HG03045 (cell line): ENCODE results near the gene ACAN.

ENCODE experiments used
- ATAC-seq: cut with Tn5 transposase; IDR thresholded peaks from one replicate; pipeline ENCODE4 v1.9.1; 2021; ENCODE audit warnings: mild to moderate bottlenecking, moderate library complexity; ENCODE audit not compliant: unreplicated experiment

ACAN gene

DNA sequence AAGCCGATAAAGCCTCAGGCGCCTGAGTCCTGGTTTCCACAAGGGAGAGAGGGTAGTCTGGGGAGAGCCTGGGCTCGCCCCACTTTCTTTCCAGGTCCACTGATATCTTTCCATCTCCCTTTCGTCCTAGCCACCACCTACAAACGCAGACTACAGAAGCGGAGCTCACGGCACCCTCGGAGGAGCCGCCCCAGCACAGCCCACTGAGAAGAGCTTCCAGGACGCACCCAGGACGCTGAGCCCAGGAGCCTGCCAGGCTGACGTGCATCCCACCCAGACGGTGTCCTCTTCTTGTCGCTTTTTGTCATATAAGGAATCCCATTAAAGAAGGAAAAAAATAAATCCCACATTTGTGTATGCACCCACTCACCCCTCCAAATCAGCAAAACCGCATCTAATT is 71.0 kb downstream of the ACAN start:
- ATAC-seq: no peak

- ATAC-seq: no peak
Observed at GRCh38 chr15:88874684-88875083, 71.4 kb downstream of the ACAN start.

- ATAC-seq: no peak
Observed at GRCh38 chr15:88876573-88876972, 73.3 kb downstream of the ACAN start.

DNA sequence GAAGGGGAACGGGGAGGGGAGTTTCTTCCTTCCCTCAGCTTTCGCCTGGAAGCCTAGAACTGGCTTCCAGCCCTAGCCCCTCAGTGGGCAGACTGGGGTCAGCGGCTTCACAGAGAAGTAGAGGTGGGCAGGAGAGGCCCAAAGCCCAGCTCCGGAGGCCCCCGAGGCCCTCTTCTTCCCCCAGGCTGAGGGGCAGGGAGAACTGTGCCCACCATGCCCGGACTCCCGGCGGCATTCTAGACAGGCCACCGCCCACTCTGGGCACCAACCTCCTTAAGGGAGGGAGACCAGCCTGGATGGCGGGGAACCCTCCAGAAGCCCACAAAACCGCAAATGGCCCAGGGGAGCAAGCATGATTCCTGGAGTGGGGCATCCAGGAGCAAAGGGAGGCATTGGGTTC is 74.2 kb downstream of the ACAN start:
- no peak for ATAC-seq

GRCh38 chr15:88877906-88878305 is 74.7 kb downstream of the ACAN start:
- ATAC-seq: no peak

GRCh38 chr15:88878720-88879184 is 75.5 kb downstream of the ACAN start:
- ATAC-seq: no peak

DNA sequence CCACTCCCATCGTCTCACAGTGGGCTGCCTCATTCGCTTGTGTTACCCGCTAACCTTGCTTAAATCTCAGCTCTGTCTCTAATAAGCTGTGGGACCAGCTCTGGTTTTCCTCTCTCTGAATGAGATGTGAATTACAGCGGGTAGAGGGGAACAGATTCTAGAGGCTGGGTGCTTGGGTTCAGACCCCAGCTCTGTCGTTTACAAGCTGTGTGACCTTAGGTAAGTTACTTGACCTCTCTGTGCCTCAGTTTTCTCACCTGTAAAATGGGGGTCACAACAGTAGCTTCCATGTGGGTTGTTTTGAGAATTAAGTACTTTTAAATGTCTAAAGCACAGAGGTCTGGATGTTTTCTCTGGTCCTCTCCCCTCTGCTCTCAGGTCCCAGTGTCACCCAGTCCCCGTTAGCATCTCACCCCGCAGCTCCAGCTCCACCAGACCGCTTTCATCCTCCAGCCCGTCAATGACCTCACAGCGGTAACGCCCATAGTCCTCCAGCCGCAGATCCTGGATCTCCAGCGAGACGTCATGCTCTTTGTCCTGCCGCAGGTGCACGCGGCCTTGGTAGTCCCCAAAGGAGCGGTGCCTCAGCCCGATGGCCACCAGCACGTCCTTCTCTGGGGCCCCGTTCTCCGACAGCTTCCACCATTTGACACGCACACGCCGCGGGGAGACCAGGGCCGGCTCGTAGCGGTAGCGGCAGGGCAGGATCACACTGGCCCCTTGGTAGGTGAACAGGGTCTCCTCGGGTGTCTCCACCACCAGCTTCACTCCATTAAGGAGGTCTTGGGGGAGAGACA is 77.9 kb downstream of the ACAN start:
- no peak for ATAC-seq

DNA sequence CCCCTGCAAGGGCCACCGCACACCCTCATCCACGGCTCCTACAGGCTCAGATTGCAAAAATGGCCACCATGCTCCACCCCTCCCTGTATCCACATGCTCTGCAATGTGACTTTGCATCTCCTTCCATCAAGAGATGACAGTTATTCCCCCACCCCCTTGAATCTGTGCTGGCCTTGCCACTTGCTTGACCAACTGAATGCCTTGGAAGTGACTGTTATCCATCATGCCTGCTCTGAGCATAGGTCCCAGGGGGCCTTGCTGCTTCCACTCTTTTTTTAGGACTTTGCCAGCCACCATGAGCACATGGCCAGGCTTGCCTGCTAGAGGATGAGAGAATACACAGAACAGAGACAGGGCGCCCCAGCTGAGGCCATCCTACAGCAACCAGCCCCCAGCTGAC is 78.5 kb downstream of the ACAN start:
- ATAC-seq: no peak

DNA sequence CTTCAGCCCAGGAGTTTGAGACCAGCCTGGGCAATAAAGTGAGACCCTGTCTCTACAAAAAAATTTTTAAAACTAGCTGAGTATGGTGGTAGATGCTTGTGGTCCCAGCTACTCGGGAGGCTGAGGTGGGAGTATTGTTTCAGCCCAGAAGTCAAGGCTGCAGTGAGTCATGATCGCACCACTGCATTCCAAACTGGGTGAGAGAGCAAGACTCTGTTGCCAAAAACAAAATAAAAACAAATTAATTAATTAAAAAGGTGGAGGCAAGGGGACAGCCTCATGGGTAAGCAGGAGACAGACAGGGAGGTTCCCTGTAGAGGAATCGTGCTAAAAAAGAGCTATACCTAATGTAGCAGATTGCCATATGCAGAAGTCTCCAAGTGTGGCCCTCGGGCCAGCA is 79.5 kb downstream of the ACAN start:
- no peak for ATAC-seq

GRCh38 chr15:88887068-88887580 is 83.9 kb downstream of the ACAN start:
- no peak for ATAC-seq

DNA sequence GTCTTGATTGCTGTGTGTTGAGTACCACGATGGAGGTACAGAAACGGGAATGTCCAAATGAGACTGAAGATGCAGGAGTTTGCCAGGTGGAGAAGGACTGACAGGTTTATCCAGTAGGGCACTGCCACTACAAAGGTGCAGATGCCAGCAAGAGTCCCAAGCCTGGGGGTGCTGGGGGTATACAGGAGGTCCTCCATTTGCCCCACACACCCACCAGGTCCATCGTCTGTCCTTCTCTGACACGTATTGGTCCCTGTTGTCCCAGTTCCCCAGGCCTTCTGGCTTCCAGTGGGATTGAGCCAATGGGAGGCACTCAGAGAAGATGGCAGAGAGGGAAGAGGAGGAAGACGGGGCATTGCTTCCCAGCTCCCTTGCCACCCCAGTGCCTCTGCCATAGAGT is 85.5 kb downstream of the ACAN start:
- ATAC-seq: no peak

GRCh38 chr15:88890495-88890894 is 87.3 kb downstream of the ACAN start:
- no peak for ATAC-seq

- ATAC-seq: no peak
Observed at GRCh38 chr15:88891540-88892254, 88.5 kb downstream of the ACAN start.

DNA sequence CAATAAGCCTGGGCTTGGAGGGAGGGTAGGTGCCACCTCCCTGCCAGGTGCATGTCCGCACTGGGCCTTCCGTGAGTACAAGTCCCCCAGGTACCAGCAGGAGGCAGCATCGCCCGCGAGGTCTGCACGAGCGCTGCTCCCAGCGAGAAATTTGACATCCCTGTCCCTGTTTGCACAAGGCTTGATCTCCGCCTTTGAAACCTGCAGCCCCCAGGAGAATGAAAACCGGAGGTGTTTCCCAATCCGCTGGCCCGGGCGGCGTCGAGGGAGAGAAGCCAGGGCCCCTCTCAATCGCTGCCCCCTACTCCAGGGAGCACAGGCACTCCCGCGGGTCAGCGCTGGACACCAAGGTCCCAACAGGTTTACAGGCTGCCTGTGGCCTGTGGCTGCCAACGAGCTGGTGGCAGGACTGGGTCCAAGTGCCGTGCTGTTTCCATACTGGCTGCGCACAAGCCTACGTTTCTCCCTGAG is 91.1 kb downstream of the ACAN start:
- ATAC-seq: peak; percentile 35

- no peak for ATAC-seq
Observed at GRCh38 chr15:88894819-88895767, 91.9 kb downstream of the ACAN start, which contains the start of gene HAPLN3. Gene HAPLN3, minus strand, starts transcription at chr15:88895544. Its CDS starts 8,246 bp downstream, at chr15:88887298.

DNA sequence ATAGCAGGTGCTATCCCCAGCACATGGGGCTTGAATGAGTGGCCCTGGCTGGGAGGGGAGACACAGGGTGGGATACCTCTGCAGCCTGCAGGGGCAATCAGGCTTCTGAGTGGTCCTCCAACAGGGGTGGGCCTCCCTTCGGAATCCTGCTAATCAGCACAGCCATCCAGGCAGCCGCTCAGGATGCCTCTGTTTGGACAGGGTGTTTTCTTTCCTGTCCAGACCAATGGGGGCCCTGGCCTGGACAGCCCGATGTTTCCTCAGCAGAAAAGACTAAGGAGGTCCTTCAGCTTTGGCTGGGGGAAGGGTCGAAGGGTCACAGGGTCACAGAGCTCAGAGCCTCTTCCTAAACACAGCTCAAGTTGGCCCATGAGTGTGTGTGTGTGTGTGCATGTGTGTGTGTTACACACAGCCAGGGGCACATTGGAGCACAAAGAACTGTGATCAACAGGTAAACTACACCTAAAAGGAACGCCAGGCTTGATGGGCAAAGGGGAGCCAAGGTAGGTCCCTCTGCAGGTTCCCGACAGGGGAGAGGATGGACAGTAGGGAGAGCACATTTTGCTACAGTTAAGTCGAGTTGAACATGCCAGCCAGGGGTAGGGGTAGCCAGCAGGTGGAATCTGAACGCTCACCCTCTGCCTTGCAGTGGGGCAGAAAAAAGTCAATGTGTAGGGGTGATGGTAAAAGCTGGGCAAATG is 93.2 kb downstream of the ACAN start:
- ATAC-seq: no peak

DNA sequence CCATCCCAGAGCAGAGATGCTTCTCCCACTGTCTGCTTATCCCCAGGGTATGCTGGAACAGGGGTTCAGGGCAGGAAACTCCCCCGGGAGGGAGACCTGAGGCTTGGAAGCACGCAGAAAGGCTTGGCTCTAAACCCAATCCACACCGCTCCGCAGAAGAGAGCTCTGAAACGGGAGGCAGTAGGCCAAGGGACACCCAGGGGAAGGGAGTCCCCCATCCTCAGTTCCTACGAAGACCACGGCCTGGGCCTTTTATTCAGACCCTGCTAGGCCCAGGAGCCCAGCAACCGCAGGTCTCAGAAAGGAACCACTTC is 93.9 kb downstream of the ACAN start:
- ATAC-seq: no peak

DNA sequence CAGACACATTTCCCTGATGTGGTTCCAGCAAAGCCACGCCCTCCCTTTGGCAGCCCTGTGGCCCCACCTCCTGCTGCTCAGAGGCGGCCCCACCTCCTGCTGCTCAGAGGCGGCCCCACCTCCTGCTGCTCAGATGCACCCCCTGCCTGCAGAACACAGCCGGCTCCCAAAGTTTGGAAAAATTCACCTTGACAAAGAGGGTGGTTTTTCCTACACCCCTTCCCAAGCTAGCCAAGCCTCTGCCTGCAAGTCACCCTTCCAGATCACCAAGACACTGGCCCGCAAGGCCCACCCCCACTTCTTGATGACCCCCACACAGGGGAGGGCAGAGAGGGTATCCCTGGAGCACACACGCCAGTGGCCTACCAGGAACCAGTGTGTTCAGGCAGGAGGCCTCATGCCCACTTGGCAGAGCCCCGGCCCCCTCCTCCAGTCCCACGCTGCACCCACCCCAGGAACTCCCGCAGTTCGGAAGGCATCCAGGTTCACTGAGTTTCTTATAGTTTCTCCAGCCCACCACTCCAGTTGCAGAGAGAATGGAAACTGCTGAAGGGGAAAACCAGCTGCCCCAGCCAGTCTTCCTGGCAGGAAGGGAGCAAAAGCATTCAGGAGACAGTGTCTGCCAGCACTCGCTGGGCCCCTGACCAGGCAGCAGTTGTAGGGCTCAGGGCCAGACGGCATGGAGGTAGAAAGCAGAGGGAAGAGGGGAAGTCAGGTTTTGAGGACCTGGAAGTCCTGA is 94.4 kb downstream of the ACAN start:
- ATAC-seq: peak; percentile 96

DNA sequence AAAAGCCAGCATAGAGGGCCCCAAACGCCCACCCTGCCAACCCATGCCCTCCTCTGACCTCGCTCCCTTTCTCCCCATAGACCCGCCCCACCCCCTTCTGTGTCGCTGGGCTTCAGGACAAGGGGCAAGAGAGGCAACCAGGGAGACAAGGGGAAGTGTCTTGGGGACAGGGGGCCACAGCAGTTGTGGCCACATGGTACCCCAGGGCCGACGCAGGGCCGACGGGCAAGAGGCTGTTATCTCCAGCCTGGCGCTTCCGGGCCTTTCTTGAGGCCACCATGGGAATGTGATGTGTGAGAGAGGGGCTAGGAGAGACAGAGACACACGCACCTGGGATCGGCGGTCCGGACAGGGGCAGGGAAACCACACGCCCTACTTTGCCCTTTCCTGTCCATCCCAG is 95.5 kb downstream of the ACAN start:
- no peak for ATAC-seq

GRCh38 chr15:88899251-88899650 is 96.0 kb downstream of the ACAN start:
- ATAC-seq: no peak
